Measurements from ENCODE around the gene RAET1L. TPM values are rescaled to one million over a fixed set of nuclear protein-coding genes. Genes with fewer than 3 reads are reported as not detected.
"Not testable (repeated sequence)": the region's sequence is repeated elsewhere in the genome, so short reads cannot be mapped to it uniquely, and the experiment has no call there.

Gene RAET1L
- total and polyA plus RNA-seq, 2 donors (not counting 1 experiment from before 2014, with no cell fraction given) = not detected

- CTCF ChIA-PET = interaction anchor here (0.9 kb wide), 1 partner anchor 13 kb away, joined by 7 read pairs; no protein-coding TSS in a partner anchor
- ATAC-seq (ENCODE audit: low read depth) = peak; percentile 49
- H3K4me3 ChIP-seq (ENCODE audit: control extremely low read depth in 1 of 5, extremely low read depth in 1 of 5, insufficient read depth in 1 of 5, low read depth in 2 of 5, low read length in 4 of 5) = peak overlapping the region; percentile 25 to 86 (median 69)
These were observed 21.1 kb downstream of the RAET1L start for GRCh38 chr6:150004101-150004782.

GRCh38 chr6:150003599-150003998, 21.7 kb downstream of the RAET1L start:
- WGBS (ENCODE audit: insufficient coverage) = 97% methylated on average over 3 of the region's 3 CpGs
- H2AFZ ChIP-seq (ENCODE audit: insufficient read depth, low read depth, low read length, poor library complexity, severe bottlenecking); H3K27ac Mint-ChIP-seq; H3K36me3 ChIP-seq (replicated peaks in 1 of 2; ENCODE audit: control extremely low read depth in 1 of 2, control insufficient read depth in 1 of 2, extremely low read depth in 1 of 2, insufficient read depth in 2 of 2, low read length in 1 of 2); CTCF ChIA-PET; H3K9me3 Mint-ChIP-seq (ENCODE audit: insufficient read depth); H3K9ac ChIP-seq (ENCODE audit: low read length); H4K20me1 ChIP-seq (ENCODE audit: control insufficient read depth, insufficient read depth, low read length, poor library complexity, severe bottlenecking); DNase-seq; H3K4me2 ChIP-seq (replicated peaks; ENCODE audit: low read depth, low read length, poor library complexity, severe bottlenecking); H3K4me3 ChIP-seq (ENCODE audit: control extremely low read depth in 1 of 5, extremely low read depth in 1 of 5, insufficient read depth in 1 of 5, low read depth in 2 of 5, low read length in 4 of 5); H3K79me2 ChIP-seq (ENCODE audit: control insufficient read depth, insufficient read depth, low read length); H3K27me3 Mint-ChIP-seq; H3K9me3 ChIP-seq (ENCODE audit: control extremely low read depth in 1 of 3, control insufficient read depth in 2 of 3, insufficient read depth in 1 of 3, low read length in 2 of 3); H3K27ac ChIP-seq (ENCODE audit: low read length in 2 of 2); ATAC-seq (ENCODE audit: low read depth); POLR2A ChIA-PET: not testable (repeated sequence)
- peaks cover 0 to 27% (median 7%) of the 10 kb centered on the region in 4 experiments for H3K27me3 ChIP-seq (replicated peaks in 1 of 4; ENCODE audit: control extremely low read depth in 1 of 4, control insufficient read depth in 3 of 4, insufficient read depth in 4 of 4, low read length in 3 of 4)
- peak overlapping the region; percentile 96 for H3K4me3 Mint-ChIP-seq
- peaks cover 32% of the 10 kb centered on the region for H3K4me1 Mint-ChIP-seq
- intact Hi-C loops (cut with micrococcal nuclease) = loop anchor here (10.0 kb wide), 2 partner anchors 439 to 1391 kb away; partner anchors contain the start of genes GINM1 and ZBTB2
- peaks cover 14 to 28% of the 10 kb centered on the region in 2 donors for H3K4me1 ChIP-seq (ENCODE audit: control insufficient read depth in 2 of 2, insufficient read depth in 2 of 2, low read length in 2 of 2)

More at GRCh38 chr6:150004101-150004782, 21.1 kb downstream of the RAET1L start:
- POLR2A ChIA-PET = no interaction called here
- peak overlapping the region; percentile 76 for H2AFZ ChIP-seq (ENCODE audit: insufficient read depth, low read depth, low read length, poor library complexity, severe bottlenecking)
- WGBS (ENCODE audit: insufficient coverage) = 31% methylated on average over 13 of the region's 14 CpGs
- H3K79me2 ChIP-seq (ENCODE audit: control insufficient read depth, insufficient read depth, low read length) = no peaks in the 10 kb centered on the region
- peaks cover 16 to 28% of the 10 kb centered on the region in 2 donors for H3K4me1 ChIP-seq (ENCODE audit: control insufficient read depth in 2 of 2, insufficient read depth in 2 of 2, low read length in 2 of 2)
- H3K27me3 Mint-ChIP-seq = peaks cover 11% of the 10 kb centered on the region
- intact Hi-C loops (cut with micrococcal nuclease) = loop anchor here (1.0 to 10.0 kb wide), 4 partner anchors 13 to 1391 kb away; partner anchors contain the start of genes GINM1 and ZBTB2
- H3K4me1 Mint-ChIP-seq = peaks cover 32% of the 10 kb centered on the region
- no peaks in the 10 kb centered on the region for H4K20me1 ChIP-seq (ENCODE audit: control insufficient read depth, insufficient read depth, low read length, poor library complexity, severe bottlenecking)
- peak overlapping the region; percentile 95 for H3K4me2 ChIP-seq (replicated peaks; ENCODE audit: low read depth, low read length, poor library complexity, severe bottlenecking)
- no peaks in the 10 kb centered on the region for H3K36me3 ChIP-seq (replicated peaks in 1 of 2; ENCODE audit: control extremely low read depth in 1 of 2, control insufficient read depth in 1 of 2, extremely low read depth in 1 of 2, insufficient read depth in 2 of 2, low read length in 1 of 2)
- peaks cover 0 to 30% (median 8%) of the 10 kb centered on the region in 4 experiments for H3K27me3 ChIP-seq (replicated peaks in 1 of 4; ENCODE audit: control extremely low read depth in 1 of 4, control insufficient read depth in 3 of 4, insufficient read depth in 4 of 4, low read length in 3 of 4)
- H3K4me3 Mint-ChIP-seq = peak overlapping the region; percentile 96
- peak overlapping the region; percentile 87 for H3K9ac ChIP-seq (ENCODE audit: low read length)
- peak; percentile 93 for DNase-seq
- H3K9me3 ChIP-seq (ENCODE audit: control extremely low read depth in 1 of 3, control insufficient read depth in 2 of 3, insufficient read depth in 1 of 3, low read length in 2 of 3) = peaks cover 0 to 10% (median 3%) of the 10 kb centered on the region in 3 donors
- peaks cover 3% of the 10 kb centered on the region for H3K9me3 Mint-ChIP-seq (ENCODE audit: insufficient read depth)
- H3K27ac Mint-ChIP-seq = peak overlapping the region; percentile 97
- H3K27ac ChIP-seq (ENCODE audit: low read length in 2 of 2) = peak overlapping the region; percentile 93 to 97
- TF ChIP-seq CTCF (IDR thresholded peaks at IDR 0.05) (no peak), EZH2 (IDR thresholded peaks at IDR 0.05; ENCODE audit: borderline replicate concordance, insufficient read depth, low read depth, low read length, poor library complexity, severe bottlenecking) (no peak)

Data from B cell (primary cell).